H1 (cell line): Measurements from ENCODE around the gene TOMM5. TPM values are rescaled to one million over a fixed set of nuclear protein-coding genes. Genes with fewer than 3 reads are reported as not detected.

ENCODE experiments used
- CTCF ChIA-PET: fragments of 300-600 bp; sonication (Branson Sonifier 250); formaldehyde crosslinking; loops from one replicate; lab custom pipeline; 2021; ENCODE audit not compliant: partially characterized antibody; lab: Charles Lee
- POLR2A ChIA-PET: fragments of 300-600 bp; sonication (Branson Sonifier 250); formaldehyde crosslinking; loops from one replicate; lab custom pipeline; 2021; ENCODE audit warnings: inconsistent platforms; ENCODE audit not compliant: partially characterized antibody; lab: Charles Lee
- DNase-seq, 2 experiments: peaks; one replicate each; pipeline versions ENCODE4 v3.0.0 to v3.0.0-alpha.2; 2010 to 2022; ENCODE audit warnings: low spot score in 2 of 2, low read depth in 1 of 2, mixed read lengths in 1 of 2
- FAIRE-seq: peaks from 2 replicates; lab custom pipeline; 2011; peaks lifted over from hg19 to GRCh38; lab: Jason Lieb, UNC
- H2AFZ ChIP-seq: 2 replicates; pipeline ENCODE4 v1.8.1; 2012; ENCODE audit warnings: low read length, inconsistent platforms
- H2AK5ac ChIP-seq: 2 replicates; pipeline ENCODE4 v1.6.1; 2013; ENCODE audit warnings: low read depth, low read length
- H2BK120ac ChIP-seq: replicated peaks from 2 replicates; pipeline ENCODE3; 2013; ENCODE audit warnings: low read depth, low read length, inconsistent platforms
- H2BK12ac ChIP-seq: 2 replicates; pipeline ENCODE4 v1.6.1; 2013; ENCODE audit warnings: low read depth, low read length
- H2BK15ac ChIP-seq: 2 replicates; pipeline ENCODE4 v1.6.1; 2013; ENCODE audit warnings: low read length
- H2BK20ac ChIP-seq: 2 replicates; pipeline ENCODE4 v1.6.1; 2013; ENCODE audit warnings: low read length
- H2BK5ac ChIP-seq: 2 replicates; pipeline ENCODE4 v1.6.1; 2013; ENCODE audit warnings: low read depth, low read length
- H3K14ac ChIP-seq: 2 replicates; pipeline ENCODE4 v1.6.1; 2013; ENCODE audit warnings: inconsistent platforms; ENCODE audit not compliant: insufficient read length
- H3K18ac ChIP-seq: 2 replicates; pipeline ENCODE4 v1.6.1; 2013; ENCODE audit warnings: low read length; ENCODE audit errors: extremely low read depth
- H3K23ac ChIP-seq: 2 replicates; pipeline ENCODE4 v1.6.1; 2013; ENCODE audit warnings: inconsistent platforms; ENCODE audit not compliant: insufficient read length
- H3K23me2 ChIP-seq: 2 replicates; pipeline ENCODE4 v1.6.1; 2013; ENCODE audit warnings: low read depth, low read length
- H3K27ac ChIP-seq: 2 replicates; pipeline ENCODE4 v1.6.1; 2011; ENCODE audit warnings: low read depth, low read length, inconsistent platforms
- H3K27me3 ChIP-seq, 4 experiments: replicated peaks in 1 of 4; 1 replicate in 1 of 4; 2 replicates in 3 of 4; pipeline versions ENCODE4 v1.6.1 to v1.8.1; 2011 to 2013; ENCODE audit warnings: low read length in 3 of 4, mild to moderate bottlenecking in 3 of 4, inconsistent platforms in 2 of 4, mixed read lengths in 2 of 4, moderate library complexity in 1 of 4; ENCODE audit not compliant: control insufficient read depth in 3 of 4, insufficient read depth in 3 of 4; ENCODE audit errors: extremely low read depth in 1 of 4
- H3K36me3 ChIP-seq, 4 experiments: 2 replicates each; pipeline versions ENCODE4 v1.6.1 to v1.8.1; 2011 to 2013; ENCODE audit warnings: mild to moderate bottlenecking in 4 of 4, low read length in 3 of 4, moderate library complexity in 2 of 4, control low read depth in 1 of 4, inconsistent platforms in 1 of 4; ENCODE audit not compliant: insufficient read depth in 4 of 4, control insufficient read depth in 2 of 4
- H3K4ac ChIP-seq: replicated peaks from 2 replicates; pipeline ENCODE3; 2013; ENCODE audit warnings: low read length, low read depth, mixed read lengths, inconsistent platforms; ENCODE audit not compliant: insufficient read length
- H3K4me1 ChIP-seq, 4 experiments: replicated peaks in 1 of 4; 1 replicate in 1 of 4; 2 replicates in 3 of 4; pipeline versions ENCODE4 v1.6.1 to v1.8.1; 2011 to 2013; ENCODE audit warnings: low read length in 3 of 4, inconsistent platforms in 2 of 4, mixed read lengths in 1 of 4; ENCODE audit not compliant: insufficient read depth in 4 of 4, control insufficient read depth in 3 of 4
- H3K4me2 ChIP-seq, 2 experiments: 2 replicates each; pipeline versions ENCODE4 v1.6.1 to v1.8.1; 2011 to 2013; ENCODE audit warnings: low read depth in 2 of 2, low read length in 2 of 2, control low read depth in 1 of 2, inconsistent platforms in 1 of 2, mild to moderate bottlenecking in 1 of 2; ENCODE audit not compliant: insufficient read depth in 1 of 2
- H3K4me3 ChIP-seq, 4 experiments: fragments of 200-600, 300-600 bp in 1 of 4; sonication (generic), shearing (Covaris generic), sonication (Bioruptor Twin) in 1 of 4; 2 replicates each; pipeline versions ENCODE4 v1.5.1 to v1.8.1; 2011 to 2016; ENCODE audit warnings: low read length in 4 of 4, low read depth in 3 of 4, control low read depth in 2 of 4, inconsistent platforms in 2 of 4, mild to moderate bottlenecking in 2 of 4, mixed read lengths in 1 of 4, moderate library complexity in 1 of 4; ENCODE audit not compliant: insufficient read depth in 2 of 4; ENCODE audit errors: extremely low read depth in 1 of 4
- H3K56ac ChIP-seq: replicated peaks from 2 replicates; pipeline ENCODE3; 2013; ENCODE audit warnings: low read depth, mild to moderate bottlenecking, mixed read lengths, low read length, inconsistent platforms; ENCODE audit not compliant: insufficient read length
- H3K79me1 ChIP-seq: 2 replicates; pipeline ENCODE4 v1.6.1; 2013; ENCODE audit warnings: low read depth, low read length, control low read depth
- H3K79me2 ChIP-seq, 2 experiments: 2 replicates each; pipeline versions ENCODE4 v1.6.1 to v1.8.1; 2012 to 2013; ENCODE audit warnings: low read length in 2 of 2, mild to moderate bottlenecking in 2 of 2, inconsistent platforms in 1 of 2; ENCODE audit not compliant: insufficient read depth in 2 of 2, control insufficient read depth in 1 of 2
- H3K9ac ChIP-seq, 4 experiments: replicated peaks in 1 of 4; 1 replicate in 1 of 4; 2 replicates in 3 of 4; pipeline versions ENCODE4 v1.6.1 to v1.8.1; 2011 to 2013; ENCODE audit warnings: low read depth in 3 of 4, low read length in 3 of 4, control low read depth in 2 of 4, mild to moderate bottlenecking in 2 of 4, moderate library complexity in 2 of 4, inconsistent platforms in 1 of 4; ENCODE audit errors: extremely low read depth in 1 of 4
- H3K9me3 ChIP-seq, 2 experiments: 2 replicates each; pipeline versions ENCODE4 v1.6.1 to v1.8.1; 2012 to 2013; ENCODE audit warnings: mild to moderate bottlenecking in 2 of 2, moderate library complexity in 2 of 2, control low read depth in 1 of 2, inconsistent platforms in 1 of 2, low read depth in 1 of 2, low read length in 1 of 2, mixed read lengths in 1 of 2; ENCODE audit not compliant: insufficient read depth in 2 of 2
- H4K20me1 ChIP-seq, 2 experiments: replicated peaks in 1 of 2; 2 replicates each; pipeline versions ENCODE3 to v1.8.1; 2011 to 2013; ENCODE audit warnings: inconsistent platforms in 2 of 2, low read length in 2 of 2, mild to moderate bottlenecking in 1 of 2; ENCODE audit not compliant: insufficient read depth in 2 of 2, control insufficient read depth in 1 of 2
- H4K5ac ChIP-seq: 2 replicates; pipeline ENCODE4 v1.6.1; 2013; ENCODE audit warnings: low read length, low read depth, mixed read lengths, inconsistent platforms; ENCODE audit not compliant: insufficient read length
- H4K8ac ChIP-seq: 2 replicates; pipeline ENCODE4 v1.8.0; 2013; ENCODE audit warnings: mild to moderate bottlenecking, moderate library complexity, low read length, inconsistent platforms; ENCODE audit not compliant: insufficient read depth; ENCODE audit errors: extremely low read depth
- H4K91ac ChIP-seq: replicated peaks from 2 replicates; pipeline ENCODE3; 2013; ENCODE audit warnings: low read length, mixed read lengths, inconsistent platforms; ENCODE audit not compliant: insufficient read length
- BRCA1 ChIP-seq: IDR thresholded peaks from 2 replicates; pipeline ENCODE4 v1.6.1; 2012; ENCODE audit warnings: low read depth, low read length, improper control_type of control experiment
- WGBS, 2 experiments: shearing (Covaris generic) in 1 of 2; methylation state at CpG; one replicate each; pipeline versions ENCODE4 v1.1.6 to v1.1.7; 2013 to 2015; ENCODE audit warnings: low lambda C conversion rate in 2 of 2, mixed read lengths in 2 of 2, inconsistent platforms in 1 of 2, low coverage in 1 of 2, missing lambda C conversion rate in 1 of 2; ENCODE audit not compliant: insufficient replicate concordance in 2 of 2, insufficient coverage in 1 of 2, insufficient read length in 1 of 2; ENCODE audit errors: extremely low coverage in 1 of 2, missing lambda C conversion rate in 1 of 2; 5-methylcytosine and 5-hydroxymethylcytosine counted together
- polyA plus RNA-seq, 7 experiments: library from polyadenylated mRNA; depleted of rRNA in 3 of 7; stranded (reverse) in 5 of 7; unstranded in 2 of 7; fragments of >200 nt in 5 of 7; fragments of 200-250 nt in 2 of 7; gene quantifications; 1 replicate in 5 of 7; 2 replicates in 1 of 7; 4 replicates in 1 of 7; pipeline versions ENCODE4 v1.2.1 to v1.2.3, GENCODE V29; 2011 to 2013; ENCODE audit warnings: missing spikeins in 2 of 7, mixed read lengths in 2 of 7
- total RNA-seq: library from RNA; stranded (reverse); fragmentation: NEBNext Ultra II Directional; extraction: Animal tissue kit (Norgen Biotek cat#: 25700); gene quantifications from 2 replicates; pipeline ENCODE4 v1.2.1, GENCODE V29; 2021

The TOMM5 gene
- total and polyA plus RNA-seq, 2 of the 8 experiments (the other 6 are each of a cell fraction or from before 2014, with no cell fraction given) = 171 to 174 TPM

DNA sequence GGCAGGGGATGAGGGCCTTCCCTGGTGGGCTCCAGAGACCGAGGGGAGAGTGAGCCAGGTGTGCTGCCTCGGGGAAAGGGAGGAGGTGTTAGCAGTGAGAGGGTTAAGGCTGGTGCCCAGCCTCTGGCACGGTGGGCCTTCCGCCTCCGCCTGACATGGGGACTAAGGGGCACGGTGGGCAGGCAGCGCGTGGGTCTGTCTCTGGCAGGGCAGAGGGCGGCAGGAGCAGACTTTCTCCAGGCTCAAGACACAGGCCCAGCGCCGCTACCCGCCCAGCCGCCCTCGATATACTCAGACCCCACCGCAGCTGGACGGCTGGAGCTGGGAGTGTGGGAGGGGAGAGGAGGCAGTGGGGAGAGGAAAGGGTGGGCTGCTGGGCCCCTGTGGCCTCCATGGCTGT, 43.4 kb upstream of the TOMM5 start:
- Histone ChIP-seq H3K9me3 (no peaks in the 10 kb centered on the region), H2BK5ac (no peak overlapping the region), H3K56ac (no peak overlapping the region), H4K91ac (no peak overlapping the region), H4K20me1 (no peaks in the 10 kb centered on the region), H4K5ac (no peak overlapping the region), H3K4me3 (no peak overlapping the region), H3K18ac (no peak overlapping the region), H4K8ac (no peak overlapping the region), H2AK5ac (no peak overlapping the region), H3K23me2 (no peaks in the 10 kb centered on the region), H3K9ac (no peak overlapping the region), H2BK120ac (no peak overlapping the region), H2BK20ac (no peak overlapping the region), H3K79me1 (no peaks in the 10 kb centered on the region), H3K27me3 (no peaks in the 10 kb centered on the region), H3K4me1 (no peaks in the 10 kb centered on the region), H3K36me3 (no peaks in the 10 kb centered on the region), H3K4me2 (no peak overlapping the region), H3K14ac (no peak overlapping the region), H2BK15ac (no peak overlapping the region), H2BK12ac (no peak overlapping the region), H3K27ac (no peak overlapping the region), H2AFZ (no peak overlapping the region), H3K79me2 (no peaks in the 10 kb centered on the region), H3K4ac (no peak overlapping the region), H3K23ac (no peak overlapping the region)
- 93% methylated on average over 16 of the region's 16 CpGs; no CpG with 5 or more reads in 1 of the 2 experiments for WGBS, 2 experiments
- DNase-seq = no peak
- no peak for FAIRE-seq
- ChIA-PET POLR2A (no interaction called here), CTCF (no interaction called here)
- TF ChIP-seq BRCA1 = no peak
